ENCODE measurements around the gene P2RY13.

P2RY13 gene

GRCh38 chr3:151297429-151297828, 31.9 kb downstream of the P2RY13 start:
- no peak for DNase-seq
- TF ChIP-seq GATA1 (IDR thresholded peaks at IDR 0.05; ENCODE audit: low read depth, low read length) (no peak), POLR2A (IDR thresholded peaks at IDR 0.05; ENCODE audit: low read length) (no peak)

GRCh38 chr3:151296226-151296625, 33.1 kb downstream of the P2RY13 start:
- TF ChIP-seq POLR2A (IDR thresholded peaks at IDR 0.05; ENCODE audit: low read length), result no peak
- TF ChIP-seq GATA1 (IDR thresholded peaks at IDR 0.05; ENCODE audit: low read depth, low read length), result no peak
- no peak for DNase-seq

DNA sequence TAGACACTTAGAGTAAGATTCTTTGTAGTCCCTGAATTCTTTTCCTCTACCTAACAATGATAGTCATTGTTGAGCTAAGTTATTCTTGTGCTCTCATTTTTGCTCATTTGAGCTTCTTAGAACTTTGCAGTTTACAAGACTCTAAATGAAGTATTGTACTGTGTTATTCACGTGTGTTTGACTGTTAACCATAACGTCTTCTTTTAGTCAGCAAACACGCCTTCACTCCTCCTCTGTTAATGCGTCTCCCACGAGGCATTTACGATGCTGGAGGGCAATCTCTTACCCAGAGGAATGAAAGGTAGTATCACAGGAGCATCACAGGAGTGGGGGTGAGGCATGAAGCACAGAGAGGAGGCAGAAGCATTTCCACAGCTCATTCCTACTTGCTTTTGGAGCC, 36.2 kb downstream of the P2RY13 start:
- TF ChIP-seq POLR2A (IDR thresholded peaks at IDR 0.05; ENCODE audit: low read length) (no peak), GATA1 (IDR thresholded peaks at IDR 0.05; ENCODE audit: low read depth, low read length) (no peak)
- no peak for DNase-seq

- DNase-seq, result no peak
- no peak for TF ChIP-seq POLR2A (IDR thresholded peaks at IDR 0.05; ENCODE audit: low read length)
- TF ChIP-seq GATA1 (IDR thresholded peaks at IDR 0.05; ENCODE audit: low read depth, low read length), result no peak
Observed at GRCh38 chr3:151290673-151291072, 38.7 kb downstream of the P2RY13 start.

DNA sequence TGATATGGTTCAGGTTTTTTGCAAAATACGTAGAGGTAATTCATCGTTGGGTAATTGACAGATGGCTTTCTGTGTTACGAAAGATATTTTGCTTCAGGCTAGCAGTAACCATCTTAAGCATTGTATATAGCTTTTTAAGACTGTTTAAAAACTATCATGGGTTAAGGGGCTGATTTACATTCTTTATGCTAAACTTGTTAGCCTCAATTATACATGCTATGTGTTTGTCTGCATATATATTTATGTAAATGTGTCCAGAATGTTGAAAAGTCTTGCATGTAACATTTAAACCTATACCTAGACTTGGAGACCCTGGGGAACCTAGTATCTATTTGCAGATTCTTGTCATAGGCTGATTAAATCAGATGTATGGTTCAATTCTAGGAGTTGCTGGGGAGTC, 39.9 kb downstream of the P2RY13 start:
- TF ChIP-seq GATA1 (IDR thresholded peaks at IDR 0.05; ENCODE audit: low read depth, low read length) (no peak), POLR2A (IDR thresholded peaks at IDR 0.05; ENCODE audit: low read length) (no peak)
- DNase-seq, result no peak

GRCh38 chr3:151285940-151286339, 43.4 kb downstream of the P2RY13 start:
- no peak for DNase-seq
- TF ChIP-seq GATA1 (IDR thresholded peaks at IDR 0.05; ENCODE audit: low read depth, low read length), result no peak
- no peak for TF ChIP-seq POLR2A (IDR thresholded peaks at IDR 0.05; ENCODE audit: low read length)

DNA sequence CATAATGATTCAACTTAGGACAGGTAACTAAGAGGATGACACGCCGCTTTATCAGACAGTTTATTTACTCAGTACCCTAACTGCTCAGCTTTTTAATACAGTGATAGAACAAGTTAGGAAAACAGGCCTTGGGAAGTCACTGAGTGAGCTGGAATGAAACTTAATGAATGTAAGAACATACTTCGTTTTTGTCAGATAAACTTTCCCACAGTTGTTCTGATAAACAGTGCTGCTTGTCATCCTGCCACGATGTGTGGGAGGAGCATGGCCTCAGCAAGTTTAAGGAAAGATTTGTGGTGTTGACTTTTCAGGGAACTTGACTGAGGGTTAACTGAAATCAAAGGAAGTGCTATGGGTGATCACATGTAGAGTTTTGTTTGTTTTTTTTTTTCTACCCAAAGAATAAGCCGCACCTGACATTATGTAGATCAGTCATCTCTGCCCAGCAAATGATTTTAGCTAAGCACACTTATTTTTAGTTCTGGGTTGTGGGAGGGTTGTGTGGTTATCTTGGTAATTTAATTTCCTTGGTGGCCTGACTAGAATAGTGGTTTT, 45.4 kb downstream of the P2RY13 start:
- DNase-seq, result peak; percentile 12 to 13
- no peak for TF ChIP-seq POLR2A (IDR thresholded peaks at IDR 0.05; ENCODE audit: low read length)
- TF ChIP-seq GATA1 (IDR thresholded peaks at IDR 0.05; ENCODE audit: low read depth, low read length), result no peak

GRCh38 chr3:151283387-151283786, 46.0 kb downstream of the P2RY13 start:
- DNase-seq, result no peak
- TF ChIP-seq GATA1 (IDR thresholded peaks at IDR 0.05; ENCODE audit: low read depth, low read length), result no peak
- TF ChIP-seq POLR2A (IDR thresholded peaks at IDR 0.05; ENCODE audit: low read length), result no peak

DNA sequence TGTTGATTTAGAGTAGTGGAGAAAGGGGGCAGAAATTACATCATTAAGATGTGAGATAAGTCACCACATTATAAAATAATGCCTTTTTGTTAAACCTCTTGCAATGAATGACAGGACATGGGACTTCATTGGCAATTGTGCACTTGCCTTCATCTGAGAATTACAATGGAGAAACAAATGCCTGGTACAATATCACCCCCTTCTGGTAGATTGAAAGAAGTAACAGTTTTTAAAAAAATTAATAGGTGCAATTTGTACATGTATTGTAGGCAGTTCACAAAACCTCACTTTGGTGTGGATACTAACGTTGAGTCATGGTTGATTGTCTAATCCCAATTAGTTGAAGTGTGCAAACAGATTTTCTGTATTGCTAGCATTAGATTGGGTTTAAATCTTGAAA, 46.4 kb downstream of the P2RY13 start:
- DNase-seq, result peak; percentile 60 to 68
- TF ChIP-seq POLR2A (IDR thresholded peaks at IDR 0.05; ENCODE audit: low read length), result no peak
- no peak for TF ChIP-seq GATA1 (IDR thresholded peaks at IDR 0.05; ENCODE audit: low read depth, low read length)

DNA sequence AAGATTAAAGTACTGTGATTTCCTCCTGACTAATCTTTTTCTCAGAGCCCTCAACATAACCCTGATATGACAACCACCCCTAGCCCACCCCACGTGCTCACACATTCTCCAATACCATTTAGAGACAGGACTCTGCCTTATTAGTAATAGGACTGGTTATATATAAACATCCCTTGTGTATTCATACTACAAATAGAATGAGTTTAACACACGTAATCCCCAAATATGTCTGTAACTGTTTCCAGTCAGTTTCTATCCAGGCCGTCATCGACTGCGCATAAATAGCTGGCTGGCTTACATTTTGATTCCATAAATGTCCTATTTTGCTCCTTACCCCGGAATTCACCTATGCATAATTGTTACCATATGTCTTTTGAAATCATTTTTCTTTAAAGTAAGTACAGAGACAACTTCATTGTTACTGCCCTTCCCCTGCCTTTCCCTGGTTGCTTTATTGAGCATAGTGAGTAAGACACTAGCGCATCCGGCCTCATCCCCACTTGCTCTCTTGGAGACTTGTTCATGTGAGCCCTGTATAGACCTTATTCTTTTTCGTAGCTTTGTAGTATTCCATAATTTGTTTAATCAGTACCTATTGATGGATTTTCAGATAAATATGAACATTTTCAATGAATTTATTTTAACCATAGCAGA, 47.6 kb downstream of the P2RY13 start:
- no peak for DNase-seq
- TF ChIP-seq POLR2A (IDR thresholded peaks at IDR 0.05; ENCODE audit: low read length) (no peak), GATA1 (IDR thresholded peaks at IDR 0.05; ENCODE audit: low read depth, low read length) (no peak)

DNA sequence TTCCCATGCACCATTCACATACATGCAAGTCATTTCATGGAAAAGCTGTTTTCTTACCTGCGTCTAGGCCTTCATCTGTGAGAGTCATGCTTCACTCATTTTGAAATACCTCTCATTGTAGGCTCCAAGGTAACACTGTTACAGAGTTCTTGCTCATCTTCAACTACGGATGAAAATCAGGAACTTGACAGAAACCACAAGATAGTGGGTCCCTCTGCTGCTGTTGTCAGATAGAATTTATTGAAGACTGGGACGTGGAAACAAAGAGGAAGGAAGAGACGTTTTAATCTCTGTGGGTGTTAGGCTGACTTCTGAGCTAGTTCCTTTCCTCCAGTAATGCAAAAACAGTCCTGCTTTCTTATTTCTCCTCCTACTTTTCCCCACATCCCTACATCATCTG, 51.1 kb downstream of the P2RY13 start, which contains the start of gene P2RY14:
TSS of gene P2RY14 (minus strand) at position 313 of the 400 bp plus-strand sequence. CDS start 64,226 bp downstream, outside the sequence.
- no peak for DNase-seq

DNA sequence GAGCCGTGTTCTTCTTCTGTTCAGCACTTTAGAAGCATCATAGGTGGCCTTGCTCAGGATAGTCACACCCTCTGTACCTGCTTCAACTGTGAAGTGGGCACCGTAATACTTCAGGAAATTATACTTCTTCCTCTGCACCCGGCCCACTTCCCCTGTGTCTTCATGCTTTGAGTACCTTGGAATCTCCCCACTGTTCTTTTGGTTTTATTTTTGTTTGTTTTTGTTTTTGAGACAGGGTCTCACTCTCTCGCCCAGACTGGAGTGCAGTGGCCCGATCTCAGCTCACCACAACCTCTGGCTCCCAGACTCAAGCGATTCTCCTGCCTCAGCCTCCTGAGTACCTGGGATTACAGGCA, 52.7 kb downstream of the P2RY13 start:
- no peak for DNase-seq
- TF ChIP-seq GATA1 (IDR thresholded peaks at IDR 0.05; ENCODE audit: low read depth, low read length), result no peak

More for the DNA sequence above, 51.1 kb downstream of the P2RY13 start, which contains the start of gene P2RY14:
- no peak for TF ChIP-seq POLR2A (IDR thresholded peaks at IDR 0.05; ENCODE audit: low read length)
- no peak for TF ChIP-seq GATA1 (IDR thresholded peaks at IDR 0.05; ENCODE audit: low read depth, low read length)

All from erythroblast (primary cell).